ENCODE data around the gene KIRREL3.
A peak's percentile ranks its signal among the peaks of the same experiment; 100 is the strongest.

Gene KIRREL3

GRCh38 chr11:126949066-126949891, 51.3 kb downstream of the KIRREL3 start:
- no peak for DNase-seq

- DNase-seq: no peak
These were observed 52.0 kb downstream of the KIRREL3 start for GRCh38 chr11:126948563-126948962.

- no peak for DNase-seq
These were observed 55.3 kb downstream of the KIRREL3 start for GRCh38 chr11:126945319-126945718.

DNA sequence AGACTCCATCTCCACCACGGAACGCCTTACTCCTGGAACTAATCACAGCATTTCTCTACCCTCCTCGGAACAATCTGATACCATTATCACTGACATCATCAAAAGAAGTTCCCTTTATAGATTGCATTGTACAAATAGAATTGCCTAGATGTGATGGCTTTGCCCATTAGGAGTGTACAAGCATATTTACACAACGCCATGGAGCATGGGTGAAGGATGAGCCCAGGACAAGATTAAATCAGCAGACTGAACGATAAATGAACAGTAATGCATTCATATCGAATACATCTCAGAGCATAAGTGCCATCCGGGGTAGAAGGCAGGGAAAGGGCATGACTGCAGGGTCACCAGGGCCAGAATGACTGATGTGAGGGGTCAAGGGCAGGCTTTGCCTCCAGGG, 57.3 kb downstream of the KIRREL3 start:
- DNase-seq: no peak

GRCh38 chr11:126942146-126942545, 58.4 kb downstream of the KIRREL3 start:
- no peak for DNase-seq

- DNase-seq: no peak
These were observed 61.0 kb downstream of the KIRREL3 start for GRCh38 chr11:126939552-126939951.

DNA sequence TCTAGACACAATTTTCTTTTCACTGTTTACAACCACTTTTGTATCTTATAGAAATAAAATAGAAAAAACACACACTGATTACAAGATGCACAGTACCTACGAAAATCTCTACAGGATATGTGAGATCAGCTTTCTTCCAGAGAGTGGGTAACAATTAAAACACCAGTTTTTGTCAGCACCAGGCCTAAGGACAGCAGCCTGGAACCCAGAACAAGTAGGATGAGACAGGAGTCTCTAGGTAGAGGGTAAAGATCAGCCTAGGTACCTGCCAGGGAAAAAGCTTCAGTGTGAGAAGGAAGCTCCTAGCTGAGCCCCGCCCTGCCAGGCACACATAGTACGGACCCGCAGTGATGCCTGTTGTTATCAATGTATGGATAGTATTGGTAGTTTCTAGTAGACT, 61.9 kb downstream of the KIRREL3 start:
- DNase-seq: no peak

DNA sequence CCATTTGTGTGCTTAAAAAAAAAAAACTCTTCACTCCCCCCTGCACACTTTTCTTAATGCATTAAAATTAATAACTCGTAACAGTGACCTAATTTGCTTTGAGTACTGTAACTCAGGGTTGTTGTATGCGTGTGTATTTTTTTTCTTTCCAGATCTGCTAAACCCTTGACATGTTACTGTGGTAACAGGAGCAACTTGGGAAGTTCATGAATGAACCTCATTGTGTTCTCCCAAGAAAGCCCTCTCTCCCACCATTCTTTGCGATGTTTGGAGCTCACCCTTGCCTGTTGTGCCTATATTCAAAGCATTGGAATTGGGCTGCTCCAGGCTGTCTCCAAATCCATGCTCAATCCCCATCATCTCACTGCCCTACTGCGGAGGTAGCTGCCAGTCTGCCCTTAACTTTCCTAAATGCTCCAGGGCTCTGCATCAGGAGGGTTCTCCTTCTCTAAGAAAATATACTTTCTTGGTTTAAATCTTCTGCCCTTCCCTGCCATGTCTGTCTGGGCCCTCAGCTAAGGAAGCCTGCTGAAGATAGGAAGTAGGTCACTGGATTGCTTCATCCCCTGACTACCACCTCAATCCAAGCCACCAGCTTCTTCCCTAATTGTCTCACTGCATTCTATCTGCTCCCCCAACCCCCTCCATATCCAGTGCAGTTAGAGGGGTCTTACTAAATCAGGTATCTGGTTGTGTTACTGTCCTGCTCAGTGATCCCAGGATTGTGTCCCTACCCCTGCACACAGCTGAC, 70.3 kb downstream of the KIRREL3 start:
- no peak for DNase-seq

DNA sequence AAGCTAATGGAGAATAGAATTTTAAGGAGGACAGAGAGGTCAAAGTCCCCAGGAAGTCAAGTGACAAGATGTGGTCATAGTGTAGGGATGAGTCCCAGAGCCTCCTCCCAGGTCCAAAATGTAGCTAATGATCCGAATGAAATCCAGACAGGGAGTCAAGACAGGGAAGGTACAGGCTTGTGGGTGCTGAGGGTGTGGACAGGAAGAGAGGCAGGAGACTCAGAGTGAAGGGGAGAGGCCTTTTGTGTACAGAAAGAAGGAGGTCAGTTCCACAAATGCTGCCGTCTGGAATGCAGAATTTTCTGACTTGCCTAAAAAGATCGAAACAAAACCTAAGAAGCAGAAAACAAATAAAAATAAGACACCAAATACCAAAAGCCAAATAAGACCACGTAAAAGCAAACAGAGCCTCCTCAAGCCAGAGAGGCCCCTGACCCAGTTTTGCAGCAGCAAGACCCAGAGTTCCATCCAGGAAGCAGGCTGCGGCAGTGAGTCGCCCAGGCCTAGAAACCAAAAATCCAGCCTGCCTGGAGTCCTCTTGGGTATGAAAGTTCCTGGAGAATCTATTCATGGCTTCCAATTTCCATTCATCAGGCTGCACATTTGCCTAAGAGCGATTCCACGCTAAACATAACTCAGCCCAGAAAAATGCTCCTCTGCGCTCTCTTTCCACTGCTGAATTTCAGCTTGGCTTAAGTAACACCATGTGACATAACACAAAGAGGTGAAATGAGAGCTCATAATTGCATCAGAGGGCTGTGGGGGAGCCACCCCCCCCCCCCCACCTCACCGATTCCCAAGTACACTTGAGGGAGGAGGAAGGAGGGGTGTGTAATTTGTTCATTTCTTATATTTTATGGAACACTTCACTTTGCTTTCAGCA, 71.2 kb downstream of the KIRREL3 start:
- DNase-seq: peak; percentile 17

DNA sequence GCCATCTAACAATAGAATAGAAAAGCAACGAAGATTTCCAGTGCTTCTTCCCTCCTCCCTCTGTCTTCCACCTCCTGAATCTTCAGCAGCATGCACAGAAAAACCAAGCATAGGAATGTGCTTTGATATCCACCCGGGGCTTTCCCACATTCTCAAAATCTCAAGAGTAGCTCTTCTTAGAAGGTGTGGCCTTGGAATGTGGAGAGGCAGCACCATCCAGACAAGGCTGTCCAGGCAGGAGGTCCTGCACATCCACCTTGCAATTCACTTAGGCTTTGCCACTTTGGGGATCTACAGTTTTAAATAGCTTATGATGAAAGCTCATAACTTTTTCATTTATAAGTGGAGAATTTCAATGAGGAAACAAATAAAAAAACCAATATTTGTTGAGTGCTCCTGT, 72.9 kb downstream of the KIRREL3 start:
- no peak for DNase-seq

- no peak for DNase-seq
These were observed 74.2 kb downstream of the KIRREL3 start for GRCh38 chr11:126926376-126926791.

DNA sequence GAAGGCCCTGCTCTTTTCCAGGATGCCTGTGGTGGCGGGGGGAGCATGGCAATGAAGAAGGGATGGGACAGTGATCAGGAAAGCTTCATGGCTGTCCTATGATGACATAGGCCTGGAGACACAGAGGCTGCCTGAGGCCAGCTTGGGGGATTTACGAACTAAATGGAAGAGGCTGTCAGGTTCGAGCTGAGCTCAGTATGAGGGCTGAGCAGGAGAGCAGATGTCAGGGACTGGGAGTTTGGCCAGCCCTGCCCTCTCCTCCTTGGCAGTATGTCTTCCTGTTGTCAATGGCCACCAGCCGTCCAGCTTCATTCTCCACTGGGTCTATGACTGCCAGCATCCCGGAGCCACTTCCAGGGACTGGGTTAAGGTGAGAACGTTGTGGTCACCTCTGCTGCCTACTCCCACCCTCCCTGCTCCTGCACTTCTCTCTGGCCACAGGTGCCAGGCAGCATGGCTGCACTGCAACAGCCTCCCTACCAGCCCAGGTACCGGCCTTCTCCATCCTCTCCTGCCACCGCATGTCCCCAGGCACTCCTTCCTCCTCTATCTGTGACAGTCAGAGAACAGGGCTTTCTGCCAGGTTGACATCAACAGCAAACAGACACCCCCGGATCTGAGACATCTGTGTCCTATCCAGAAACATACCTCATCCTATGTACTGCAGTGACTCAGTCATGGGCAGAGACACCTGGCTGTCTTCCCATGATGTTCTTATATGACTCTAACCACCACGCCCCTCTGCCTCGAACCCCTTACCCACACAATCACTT, 75.1 kb downstream of the KIRREL3 start:
- peak; percentile 17 for DNase-seq

DNA sequence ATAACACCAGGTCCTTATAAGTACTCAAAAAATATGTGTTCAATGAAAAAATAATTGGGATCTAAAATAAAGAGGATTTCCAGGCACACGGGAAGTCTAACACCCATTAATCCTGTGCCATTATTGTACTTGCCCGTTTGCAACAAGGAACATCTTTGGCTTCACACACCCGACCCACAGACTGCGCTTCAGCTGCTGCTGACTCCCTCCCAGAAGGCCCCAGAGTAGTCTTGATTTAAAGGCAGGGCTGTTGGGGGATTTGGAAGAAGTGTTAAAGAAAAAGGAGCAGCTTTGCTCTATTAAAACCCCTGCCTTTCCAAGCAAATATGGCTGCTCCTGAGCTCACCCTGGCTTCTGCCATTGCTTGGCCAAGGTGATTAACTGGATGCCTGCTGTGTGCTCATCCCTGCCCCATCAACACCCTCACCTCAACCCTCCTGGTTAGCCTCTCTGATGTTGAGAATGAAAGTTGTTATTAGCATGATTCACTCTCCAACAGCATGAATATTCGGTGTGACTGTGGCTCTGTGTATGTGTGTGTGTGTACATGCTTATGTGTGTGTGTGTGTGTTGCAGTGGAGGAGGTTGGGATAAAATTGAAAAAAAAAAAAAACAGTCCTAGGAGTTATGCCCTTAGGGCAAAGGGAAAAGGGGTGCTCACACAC, 76.1 kb downstream of the KIRREL3 start:
- no peak for DNase-seq

- no peak for DNase-seq
These were observed 79.7 kb downstream of the KIRREL3 start for GRCh38 chr11:126920833-126921232.

- DNase-seq: no peak
These were observed 81.3 kb downstream of the KIRREL3 start for GRCh38 chr11:126919147-126919823.

GRCh38 chr11:126918556-126918955, 82.0 kb downstream of the KIRREL3 start:
- no peak for DNase-seq

- DNase-seq: no peak
These were observed 82.9 kb downstream of the KIRREL3 start for GRCh38 chr11:126917531-126918204.

DNA sequence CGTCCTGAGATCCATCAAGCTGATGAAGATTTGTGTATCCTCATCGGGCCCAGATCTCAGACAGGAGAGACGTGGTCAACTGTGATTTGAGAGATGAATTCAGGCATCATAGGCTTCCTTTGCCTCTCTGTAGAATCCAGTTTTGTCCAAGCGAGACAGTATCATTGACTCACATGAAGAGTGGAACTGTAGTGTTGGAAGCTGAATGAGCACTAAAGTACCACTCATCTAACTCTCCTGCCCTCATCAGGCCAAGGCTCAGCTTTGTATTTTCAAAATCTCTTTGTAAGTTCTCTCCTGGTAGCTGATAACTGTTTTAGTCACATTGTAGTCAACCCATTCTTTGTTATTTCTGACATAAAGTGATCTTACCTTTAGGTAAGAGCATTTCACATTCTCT, 85.1 kb downstream of the KIRREL3 start:
- no peak for DNase-seq

DNA sequence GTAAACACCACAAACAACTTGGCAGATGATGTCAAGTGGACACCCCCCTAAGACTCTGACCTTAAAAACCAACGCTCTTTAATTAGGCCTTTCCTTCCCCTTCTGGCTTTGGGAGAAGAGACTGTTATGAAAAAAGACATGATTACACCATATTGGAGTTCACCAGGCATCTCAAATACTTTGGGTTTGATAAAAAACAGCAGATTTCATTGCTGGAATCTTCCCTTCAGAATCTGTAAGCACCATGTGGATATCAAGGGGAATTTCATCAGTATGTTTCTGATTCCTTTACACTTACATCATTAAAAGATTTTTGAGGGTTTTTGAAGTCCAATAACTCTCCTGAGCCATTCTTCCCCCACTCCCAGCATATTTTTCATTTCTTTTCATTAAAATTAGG, 85.6 kb downstream of the KIRREL3 start:
- no peak for DNase-seq

- DNase-seq: no peak
These were observed 86.4 kb downstream of the KIRREL3 start for GRCh38 chr11:126914166-126914565.

DNA sequence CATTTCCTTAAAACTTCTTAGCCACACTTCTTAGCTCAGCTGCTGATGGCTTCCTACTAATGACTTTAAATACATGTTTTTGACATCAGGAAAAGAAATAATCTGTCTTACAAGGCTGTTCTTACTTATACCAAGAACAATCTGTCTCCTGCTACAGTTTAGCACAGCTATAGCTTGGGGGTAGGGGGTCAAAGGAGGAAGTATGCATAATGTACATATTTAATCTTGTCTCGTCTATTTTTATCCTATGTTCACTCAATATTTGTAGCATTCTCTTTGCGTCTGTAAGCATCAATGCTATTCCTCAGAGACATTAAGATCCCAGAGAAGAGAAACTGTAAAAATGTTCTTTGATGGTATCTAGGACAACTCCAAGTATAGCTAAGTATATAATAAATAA, 96.0 kb downstream of the KIRREL3 start:
- DNase-seq: no peak
